RWPE1 (cell line): ENCODE data around the gene NIN.

Experiments used
- CTCF ChIA-PET: fragments of 350-600 bp; sonication (Branson Sonifier 250); formaldehyde crosslinking; extraction: SDS; loops from one replicate; lab custom pipeline; 2021; lab: Yijun Ruan, JAX
- POLR2A ChIA-PET: fragments of 400-600 bp; formaldehyde crosslinking; extraction: SDS; loops from one replicate; lab custom pipeline; 2020; ENCODE audit warnings: antibody characterized with exemption; ENCODE audit not compliant: low non-redundant PET; lab: Yijun Ruan, JAX
- DNase-seq: peaks from one replicate; pipeline ENCODE4 v3.0.0; 2012; ENCODE audit warnings: low spot score
- H3K27ac ChIP-seq: fragments of 450-650 bp; 2 replicates; pipeline ENCODE4 v1.5.1; 2017
- CTCF ChIP-seq: fragments of 450-650 bp; conservative IDR thresholded peaks from 2 replicates; pipeline ENCODE4 v1.5.1; 2017; ENCODE audit warnings: low read depth, mild to moderate bottlenecking

NIN gene

DNA sequence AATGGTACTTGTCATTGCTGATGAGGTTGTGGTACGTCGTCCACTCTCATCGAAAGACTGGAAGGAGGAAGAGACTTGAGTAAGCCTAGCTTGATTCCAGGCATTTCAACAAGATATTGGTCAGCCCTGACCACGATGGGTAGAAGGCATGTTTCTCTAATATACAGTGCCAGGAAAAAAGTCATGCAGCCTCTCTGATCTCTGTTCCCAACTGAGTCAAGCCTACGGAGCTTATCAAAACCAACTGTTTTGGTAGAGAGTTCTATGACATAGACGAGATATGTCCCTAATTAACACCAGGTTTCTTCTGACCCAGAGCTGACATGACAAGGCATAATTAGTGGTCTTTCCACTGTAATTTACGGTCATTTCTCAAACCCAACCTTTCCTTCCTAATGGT, 58.5 kb downstream of the NIN start:
- POLR2A ChIA-PET, result no interaction called here

GRCh38 chr14:50770586-50770985, 60.4 kb downstream of the NIN start:
- peak; percentile 6 for DNase-seq
- H3K27ac ChIP-seq, result no peak overlapping the region
- ChIA-PET POLR2A (no interaction called here), CTCF (no interaction called here)
- no peak for TF ChIP-seq CTCF

More for the DNA sequence above, 58.5 kb downstream of the NIN start:
- CTCF ChIA-PET, result no interaction called here
- no peak for DNase-seq
- TF ChIP-seq CTCF, result no peak
- no peak overlapping the region for H3K27ac ChIP-seq

DNA sequence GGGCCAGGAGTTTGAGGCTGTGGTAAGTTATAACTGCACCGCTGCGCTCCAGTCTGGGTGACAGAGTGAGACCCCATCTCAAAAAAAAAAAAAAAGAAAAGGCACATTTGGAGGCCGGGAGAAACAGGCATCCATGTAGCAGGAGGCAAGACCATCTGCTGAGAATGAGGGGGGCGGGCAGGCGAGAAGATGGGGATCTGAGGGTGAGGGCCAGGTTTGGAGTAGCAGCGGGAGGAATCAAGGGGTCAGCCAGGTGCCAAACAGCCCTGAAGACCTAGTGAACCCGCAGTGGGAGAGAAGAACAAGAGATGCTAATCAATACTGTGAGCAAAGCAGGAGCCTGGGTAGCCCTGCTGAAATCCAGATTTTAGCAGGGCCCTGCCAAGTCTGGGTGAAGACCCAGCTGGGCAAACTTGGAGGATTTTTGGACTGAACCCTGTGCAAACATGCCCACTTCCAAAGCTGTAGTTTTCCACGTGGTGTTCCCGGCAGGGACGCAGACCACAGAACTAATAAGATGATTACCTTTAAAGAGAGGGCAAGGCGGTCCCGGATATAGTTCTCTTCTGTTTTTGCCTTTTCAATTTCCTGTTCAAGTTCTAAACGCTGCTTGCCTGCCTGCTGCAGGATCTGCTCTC, 61.0 kb downstream of the NIN start:
- no peak for TF ChIP-seq CTCF
- ChIA-PET POLR2A (no interaction called here), CTCF (interaction anchor here (0.7 kb wide), 1 partner anchor 95 kb away, joined by 3 read pairs; no protein-coding TSS in a partner anchor)
- H3K27ac ChIP-seq, result no peak overlapping the region
- no peak for DNase-seq

- TF ChIP-seq CTCF, result no peak
- ChIA-PET CTCF (interaction anchor here (0.5 kb wide), 1 partner anchor 1181 kb away, joined by 4 read pairs; no protein-coding TSS in a partner anchor), POLR2A (no interaction called here)
- no peak overlapping the region for H3K27ac ChIP-seq
- no peak for DNase-seq
Observed at GRCh38 chr14:50768680-50769079, 62.3 kb downstream of the NIN start.

DNA sequence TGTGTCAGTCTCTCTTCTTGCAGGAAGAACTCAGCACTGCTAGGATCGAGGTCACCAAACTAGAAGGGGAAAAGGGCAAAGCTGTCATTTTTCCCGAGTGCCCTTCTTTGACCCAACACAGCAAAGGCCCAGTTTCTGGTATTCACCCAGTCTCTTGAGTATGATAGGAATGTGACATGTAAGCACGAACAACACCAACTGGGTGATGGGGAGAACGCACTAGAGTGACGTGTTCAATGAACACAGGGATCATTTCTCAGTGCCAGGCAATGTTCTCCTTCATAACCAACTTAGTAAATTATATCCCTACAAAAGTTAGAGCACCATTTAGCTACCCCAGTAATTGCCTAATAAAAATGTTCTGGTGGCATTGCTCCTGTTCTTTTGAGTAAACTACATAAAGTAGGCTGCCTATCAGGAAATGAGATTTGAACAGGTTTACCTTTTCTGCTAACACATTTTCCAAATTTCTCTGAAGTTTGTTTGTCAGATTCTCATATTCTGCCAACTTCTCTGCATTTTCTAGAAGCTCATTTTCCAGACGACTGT, 64.5 kb downstream of the NIN start:
- ChIA-PET CTCF (interaction anchor here (0.6 kb wide), 3 partner anchors 31 to 405 kb away, joined by 3 to 4 read pairs (median 3); no protein-coding TSS in a partner anchor), POLR2A (no interaction called here)
- TF ChIP-seq CTCF, result no peak
- no peak for DNase-seq
- no peak overlapping the region for H3K27ac ChIP-seq

- no peak for DNase-seq
- CTCF ChIA-PET, result interaction anchor here (0.5 to 1.5 kb wide), 2 partner anchors 10 to 272 kb away, joined by 3 to 7 read pairs; no protein-coding TSS in a partner anchor
Observed at GRCh38 chr14:50763382-50764007, 67.5 kb downstream of the NIN start.

More at GRCh38 chr14:50763382-50764007, 67.5 kb downstream of the NIN start:
- POLR2A ChIA-PET, result no interaction called here
- no peak overlapping the region for H3K27ac ChIP-seq
- no peak for TF ChIP-seq CTCF
